ENCODE data around the gene STMN1. TPM values are rescaled to one million over a fixed set of nuclear protein-coding genes. Genes with fewer than 3 reads are reported as not detected.

STMN1 gene
- 2,298 TPM for total RNA-seq (ENCODE audit: unreplicated experiment)
- long read RNA-seq, transcript STMN1-206 (5 exons, 1,504 nt): major isoform, 1,188 of 1,378 reads
- long read RNA-seq, partial matches to known transcripts: 155 of 1,378 reads
- long read RNA-seq, other reads (novel, unspliced or antisense): 26 of 1,378 reads

DNA sequence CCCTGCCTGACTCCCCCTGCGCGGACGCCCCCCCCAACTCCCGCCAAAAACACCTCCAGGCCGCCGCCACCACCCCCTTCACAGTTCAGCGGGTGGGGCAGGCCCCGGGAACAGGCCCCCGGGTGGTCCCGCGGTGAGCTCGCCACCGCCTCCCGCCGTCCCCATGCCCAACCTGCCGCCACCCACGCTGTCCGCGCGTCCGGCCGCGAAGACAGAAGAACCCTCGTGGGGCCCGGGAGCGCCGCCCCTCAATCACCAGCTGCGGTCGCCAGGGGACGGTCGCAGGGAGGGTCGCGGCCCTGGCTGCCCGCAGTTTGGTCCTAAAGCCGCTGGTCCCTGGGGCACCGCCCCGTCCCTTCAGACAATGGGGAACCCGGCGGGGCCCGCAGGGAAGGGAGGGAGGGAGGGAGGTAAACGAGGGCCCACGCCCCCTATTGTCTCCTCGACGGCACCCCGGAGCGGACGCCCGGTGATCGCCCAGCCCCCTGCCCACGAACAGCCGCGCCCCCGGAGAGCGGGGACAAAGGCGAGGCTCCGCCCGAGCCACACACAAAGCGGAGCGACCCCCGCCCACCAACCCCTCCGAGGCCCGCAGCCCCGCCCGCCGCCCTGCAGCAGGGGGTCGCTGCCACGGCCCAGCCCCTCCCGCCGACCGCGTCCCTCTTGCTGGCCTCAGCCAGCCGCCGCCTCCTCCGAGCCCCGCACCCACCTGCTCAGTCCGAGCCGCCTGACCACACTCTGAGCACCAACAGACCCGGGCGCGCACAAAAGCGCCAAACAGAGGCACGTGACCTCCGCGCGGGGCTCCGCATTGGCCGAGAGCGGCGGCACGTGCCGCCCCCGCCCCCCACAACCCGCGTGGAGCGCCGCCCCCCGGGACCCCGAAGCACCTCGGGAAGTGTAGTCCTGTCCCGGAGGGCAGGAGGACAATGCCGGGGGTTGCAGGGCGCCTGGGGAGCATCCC lies at the start of gene STMN1:
Gene STMN1 (minus strand): TSS at position 740 of the 964 bp plus-strand sequence. CDS start 1,743 bp downstream, outside the sequence.
- TF ChIP-seq, protein P1, sequence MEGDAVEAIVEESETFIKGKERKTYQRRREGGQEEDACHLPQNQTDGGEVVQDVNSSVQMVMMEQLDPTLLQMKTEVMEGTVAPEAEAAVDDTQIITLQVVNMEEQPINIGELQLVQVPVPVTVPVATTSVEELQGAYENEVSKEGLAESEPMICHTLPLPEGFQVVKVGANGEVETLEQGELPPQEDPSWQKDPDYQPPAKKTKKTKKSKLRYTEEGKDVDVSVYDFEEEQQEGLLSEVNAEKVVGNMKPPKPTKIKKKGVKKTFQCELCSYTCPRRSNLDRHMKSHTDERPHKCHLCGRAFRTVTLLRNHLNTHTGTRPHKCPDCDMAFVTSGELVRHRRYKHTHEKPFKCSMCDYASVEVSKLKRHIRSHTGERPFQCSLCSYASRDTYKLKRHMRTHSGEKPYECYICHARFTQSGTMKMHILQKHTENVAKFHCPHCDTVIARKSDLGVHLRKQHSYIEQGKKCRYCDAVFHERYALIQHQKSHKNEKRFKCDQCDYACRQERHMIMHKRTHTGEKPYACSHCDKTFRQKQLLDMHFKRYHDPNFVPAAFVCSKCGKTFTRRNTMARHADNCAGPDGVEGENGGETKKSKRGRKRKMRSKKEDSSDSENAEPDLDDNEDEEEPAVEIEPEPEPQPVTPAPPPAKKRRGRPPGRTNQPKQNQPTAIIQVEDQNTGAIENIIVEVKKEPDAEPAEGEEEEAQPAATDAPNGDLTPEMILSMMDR (IDR thresholded peaks at IDR 0.05; ENCODE audit: partially characterized antibody, unreplicated experiment): peak; percentile 21
- Mint-ChIP-seq H3K36me3 (ENCODE audit: unreplicated experiment) (no peaks in the 10 kb centered on the region), H3K4me1 (ENCODE audit: low read depth, unreplicated experiment) (peaks cover 36% of the 10 kb centered on the region), H3K9me3 (ENCODE audit: unreplicated experiment) (peaks cover 26% of the 10 kb centered on the region), H3K27me3 (ENCODE audit: unreplicated experiment) (peaks cover 21% of the 10 kb centered on the region), H3K27ac (ENCODE audit: unreplicated experiment) (peak within 1 kb of the TSS; percentile 99), H3K4me3 (ENCODE audit: unreplicated experiment) (peak within 1 kb of the TSS; percentile 90)
- DNase-seq: peak; percentile 98

DNA sequence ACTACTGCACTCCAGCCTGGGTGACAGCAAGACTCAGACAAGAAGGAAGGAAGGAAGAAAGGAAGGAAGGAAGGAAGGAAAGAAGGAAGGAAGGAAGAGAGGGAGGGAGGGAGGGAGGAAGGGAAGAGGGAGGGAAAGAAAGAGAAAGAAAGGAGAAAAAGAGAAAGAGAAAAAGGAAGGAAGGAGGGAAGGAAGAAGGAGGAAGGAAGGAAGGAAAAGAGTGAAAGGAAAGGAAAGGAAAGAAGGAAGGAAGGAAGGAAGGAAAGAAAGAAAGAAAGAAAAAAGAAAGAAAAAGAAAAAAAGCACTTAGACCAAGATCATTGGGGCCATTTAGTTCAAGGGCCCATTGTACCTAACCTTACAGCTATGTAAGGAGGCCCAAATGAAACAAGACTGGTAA lies 49.3 kb upstream of the STMN1 start:
- no peak for DNase-seq

DNA sequence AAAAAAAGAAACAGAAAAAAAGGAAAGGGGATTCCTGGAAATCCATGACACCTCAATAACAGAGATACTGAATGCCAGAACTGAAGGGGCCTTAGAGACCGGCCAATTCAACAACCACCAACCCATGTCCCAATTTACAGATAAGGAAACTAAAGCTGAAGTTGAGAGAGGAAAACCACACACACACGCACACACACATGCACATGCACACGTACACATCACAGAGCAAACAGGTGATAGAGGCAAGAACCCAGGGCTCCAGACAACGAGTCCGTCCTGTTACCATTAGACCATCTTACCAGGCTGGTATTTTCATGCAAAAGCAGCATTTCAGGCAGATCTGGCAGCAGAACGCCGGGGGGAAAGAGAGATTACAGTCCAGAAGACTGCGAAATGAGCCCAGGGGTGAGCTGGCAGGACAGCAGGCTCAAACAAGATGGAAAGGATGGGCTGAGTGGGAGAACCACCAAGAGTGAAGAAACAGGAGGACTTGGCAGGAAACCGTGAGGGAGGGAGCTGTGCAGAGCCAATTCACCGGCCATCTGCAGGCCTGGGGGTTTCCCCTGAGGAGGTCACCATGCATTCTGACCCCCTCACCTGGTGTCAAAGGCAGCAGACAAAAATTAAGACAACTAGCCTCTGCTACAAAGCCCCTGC lies 48.2 kb upstream of the STMN1 start:
- H3K27ac Mint-ChIP-seq (ENCODE audit: unreplicated experiment): peak overlapping the region; percentile 68
- no peak for DNase-seq
- peaks cover 3% of the 10 kb centered on the region for H3K27me3 Mint-ChIP-seq (ENCODE audit: unreplicated experiment)
- H3K9me3 Mint-ChIP-seq (ENCODE audit: unreplicated experiment): peaks cover 10% of the 10 kb centered on the region
- peaks cover 8% of the 10 kb centered on the region for H3K36me3 Mint-ChIP-seq (ENCODE audit: unreplicated experiment)
- peaks cover 9% of the 10 kb centered on the region for H3K4me1 Mint-ChIP-seq (ENCODE audit: low read depth, unreplicated experiment)
- no peak overlapping the region for H3K4me3 Mint-ChIP-seq (ENCODE audit: unreplicated experiment)
- TF ChIP-seq, protein P1 (IDR thresholded peaks at IDR 0.05; ENCODE audit: partially characterized antibody, unreplicated experiment): no peak

More for the DNA sequence above, 49.3 kb upstream of the STMN1 start:
- Mint-ChIP-seq H3K27me3 (ENCODE audit: unreplicated experiment) (peaks cover 3% of the 10 kb centered on the region), H3K4me3 (ENCODE audit: unreplicated experiment) (no peak overlapping the region), H3K4me1 (ENCODE audit: low read depth, unreplicated experiment) (peaks cover 9% of the 10 kb centered on the region), H3K36me3 (ENCODE audit: unreplicated experiment) (peaks cover 16% of the 10 kb centered on the region), H3K9me3 (ENCODE audit: unreplicated experiment) (peaks cover 10% of the 10 kb centered on the region), H3K27ac (ENCODE audit: unreplicated experiment) (no peak overlapping the region)
- TF ChIP-seq, protein P1 (IDR thresholded peaks at IDR 0.05; ENCODE audit: partially characterized antibody, unreplicated experiment): no peak

DNA sequence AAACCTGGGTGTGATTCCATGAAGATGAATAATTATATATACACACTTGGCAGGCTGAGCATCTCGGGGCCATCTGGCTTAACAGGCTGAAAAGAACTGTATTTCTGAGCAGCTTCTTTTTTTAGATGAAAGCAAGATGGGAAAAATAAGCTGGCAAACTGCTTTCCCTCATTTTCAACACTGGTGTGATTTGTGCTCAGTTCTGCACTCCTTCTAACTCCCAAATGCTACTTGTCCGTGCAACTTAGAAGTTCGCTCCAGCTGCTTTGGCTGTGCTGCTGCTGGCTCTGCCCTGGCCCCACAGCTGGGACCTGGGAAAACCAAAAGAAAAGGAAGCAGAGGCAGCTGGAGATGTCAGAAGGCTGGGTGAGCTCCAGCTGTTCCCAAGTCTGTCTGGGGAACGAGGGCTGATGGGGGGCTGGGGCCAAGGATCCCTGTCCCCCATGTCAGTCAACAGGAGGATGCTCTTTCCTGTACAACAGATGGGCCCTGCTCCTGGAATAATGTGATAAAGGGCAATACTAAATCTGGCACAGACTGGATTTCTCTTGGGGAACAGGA lies 46.7 kb upstream of the STMN1 start:
- DNase-seq: peak; percentile 67
- Mint-ChIP-seq H3K4me3 (ENCODE audit: unreplicated experiment) (peak overlapping the region; percentile 23), H3K9me3 (ENCODE audit: unreplicated experiment) (peaks cover 10% of the 10 kb centered on the region), H3K27ac (ENCODE audit: unreplicated experiment) (peak overlapping the region; percentile 78), H3K27me3 (ENCODE audit: unreplicated experiment) (peaks cover 6% of the 10 kb centered on the region), H3K4me1 (ENCODE audit: low read depth, unreplicated experiment) (peaks cover 11% of the 10 kb centered on the region), H3K36me3 (ENCODE audit: unreplicated experiment) (no peaks in the 10 kb centered on the region)
- TF ChIP-seq, protein P1 (IDR thresholded peaks at IDR 0.05; ENCODE audit: partially characterized antibody, unreplicated experiment): no peak
